ENCODE results near the gene KIF1B.
"Not testable (repeated sequence)": the region's sequence is repeated elsewhere in the genome, so short reads cannot be mapped to it uniquely, and the experiment has no call there.

KIF1B gene

DNA sequence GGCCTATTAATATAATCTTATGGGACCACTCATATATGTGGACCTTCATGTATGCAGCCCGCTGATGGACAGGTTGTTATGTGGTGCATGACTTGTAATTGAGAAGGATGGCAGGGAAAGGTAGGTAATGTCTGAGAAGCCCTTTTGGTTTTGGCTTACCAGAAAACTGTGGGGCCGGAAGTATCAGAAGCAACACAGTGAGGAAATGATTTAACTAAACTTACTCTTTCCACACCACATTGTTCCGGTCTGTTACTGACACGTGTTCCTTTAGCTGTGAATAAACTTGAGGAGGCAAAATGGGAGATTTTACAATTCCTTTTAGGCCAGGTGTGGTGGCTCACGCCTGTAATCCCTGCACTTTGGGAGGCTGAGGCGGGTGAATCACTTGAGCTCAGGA lies 32.4 kb downstream of the KIF1B start:
- DNase-seq: no peak

GRCh38 chr1:10245674-10246073 lies 35.3 kb downstream of the KIF1B start:
- DNase-seq: no peak

DNA sequence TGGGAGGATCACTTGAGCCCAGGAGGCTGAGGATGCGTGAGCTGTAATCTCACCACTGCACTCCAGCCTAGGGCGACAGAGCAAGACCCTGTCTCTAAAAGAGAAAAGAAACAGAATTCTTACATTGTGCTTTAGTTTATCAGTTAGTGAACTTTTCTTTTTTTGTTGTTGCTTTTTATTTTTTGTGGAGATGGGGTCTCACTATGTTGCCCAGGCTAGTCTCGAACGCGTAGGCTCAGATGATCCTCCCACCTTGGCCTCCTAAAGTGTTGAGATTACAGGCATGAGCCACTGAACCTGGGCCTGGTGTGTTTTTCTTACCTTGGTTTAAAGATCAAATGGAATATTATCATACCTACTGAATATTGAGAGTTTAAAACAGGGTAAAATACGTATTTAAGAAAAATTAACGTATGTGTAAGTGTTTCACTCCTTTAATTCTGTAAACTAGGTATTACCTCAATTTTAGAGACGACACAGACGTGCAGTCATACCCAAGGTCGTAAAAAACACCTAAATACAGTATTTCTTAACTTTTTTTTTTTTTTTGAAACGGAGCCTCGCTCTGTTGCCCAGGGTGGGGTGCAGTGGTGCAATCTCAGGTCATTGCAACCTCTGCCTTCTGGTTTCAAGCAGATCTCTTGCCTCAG lies 39.6 kb downstream of the KIF1B start:
- no peak for DNase-seq

DNA sequence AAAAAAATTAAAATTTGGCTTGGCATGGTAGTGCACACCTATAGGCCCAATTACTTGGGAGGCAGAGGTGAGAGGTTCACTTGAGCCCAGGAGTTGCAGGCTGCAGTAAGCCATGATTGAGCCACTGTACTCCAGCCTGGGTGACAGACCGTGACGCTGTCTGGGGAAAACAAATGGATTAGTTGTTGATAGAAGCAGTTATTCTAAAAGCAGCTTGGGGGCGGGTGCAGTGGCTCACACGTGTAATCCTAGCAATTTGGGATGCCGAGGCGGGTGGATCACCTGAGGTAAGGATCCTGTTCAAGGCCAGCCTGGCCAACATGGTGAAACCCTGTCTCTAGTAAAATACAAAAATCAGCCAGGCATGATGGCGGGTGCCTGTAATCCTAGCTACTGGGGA lies 40.3 kb downstream of the KIF1B start:
- no peak for DNase-seq

DNA sequence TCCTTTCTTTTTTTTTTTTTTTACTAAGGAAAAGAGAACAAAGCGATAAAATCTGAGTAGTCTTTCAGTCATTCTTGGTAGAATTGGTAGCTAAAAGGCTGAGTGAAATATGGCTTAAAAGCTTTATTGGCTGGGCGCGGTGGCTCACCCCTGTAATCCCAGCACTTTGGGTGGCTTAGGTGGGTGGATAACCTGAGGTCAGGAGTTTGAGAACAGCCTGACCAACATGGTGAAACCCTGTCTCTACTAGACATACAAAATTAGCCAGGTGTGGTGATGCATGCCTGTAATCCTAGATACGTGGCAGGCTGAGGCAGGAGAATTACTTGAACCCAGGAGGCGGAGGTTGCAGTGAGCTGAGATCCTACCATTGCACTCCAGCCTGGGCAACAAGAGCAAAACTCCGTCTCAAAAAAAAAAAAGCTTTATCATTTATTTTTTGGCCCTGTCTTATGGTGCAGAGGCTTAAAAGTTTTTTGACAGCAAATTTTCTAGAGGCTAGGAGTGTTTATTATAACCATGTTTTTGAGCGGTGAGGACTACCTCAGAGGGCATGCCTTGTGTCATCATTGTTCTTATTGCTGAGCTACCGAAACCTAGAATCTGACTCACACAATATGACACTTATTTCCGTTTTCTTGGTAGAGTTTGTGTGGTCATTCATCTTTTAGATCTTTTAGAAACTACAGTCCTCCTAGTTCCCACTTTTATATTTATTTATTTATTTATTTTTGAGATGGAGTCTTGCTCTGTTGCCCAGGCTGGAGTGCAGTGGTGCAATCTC lies 41.1 kb downstream of the KIF1B start:
- DNase-seq: not testable (repeated sequence)

- DNase-seq: no peak
These were observed 42.1 kb downstream of the KIF1B start for GRCh38 chr1:10252508-10252907.

DNA sequence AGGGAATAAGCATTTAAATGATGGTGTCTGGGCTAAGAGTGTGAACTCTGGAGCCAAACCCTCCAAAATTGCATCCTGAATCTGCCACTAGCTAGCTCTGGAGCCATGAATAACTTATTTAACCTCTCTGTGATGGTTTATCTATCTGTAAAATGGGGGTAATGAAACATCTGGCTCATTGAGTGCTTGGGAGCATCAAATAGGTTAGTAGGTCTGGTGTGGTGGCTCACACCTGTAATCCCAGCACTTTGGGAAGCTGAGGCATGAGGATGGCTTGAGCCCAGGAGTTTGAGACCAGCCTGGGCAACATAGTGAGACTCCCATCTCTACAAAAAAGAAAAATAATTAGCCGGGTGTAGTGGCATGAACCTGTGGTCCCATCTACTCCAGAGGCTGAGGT lies 42.8 kb downstream of the KIF1B start:
- DNase-seq: no peak

GRCh38 chr1:10253755-10254154 lies 43.4 kb downstream of the KIF1B start:
- no peak for DNase-seq

GRCh38 chr1:10257851-10258250 lies 47.5 kb downstream of the KIF1B start:
- no peak for DNase-seq

- DNase-seq: not testable (repeated sequence)
These were observed 49.2 kb downstream of the KIF1B start for GRCh38 chr1:10259547-10259946.

DNA sequence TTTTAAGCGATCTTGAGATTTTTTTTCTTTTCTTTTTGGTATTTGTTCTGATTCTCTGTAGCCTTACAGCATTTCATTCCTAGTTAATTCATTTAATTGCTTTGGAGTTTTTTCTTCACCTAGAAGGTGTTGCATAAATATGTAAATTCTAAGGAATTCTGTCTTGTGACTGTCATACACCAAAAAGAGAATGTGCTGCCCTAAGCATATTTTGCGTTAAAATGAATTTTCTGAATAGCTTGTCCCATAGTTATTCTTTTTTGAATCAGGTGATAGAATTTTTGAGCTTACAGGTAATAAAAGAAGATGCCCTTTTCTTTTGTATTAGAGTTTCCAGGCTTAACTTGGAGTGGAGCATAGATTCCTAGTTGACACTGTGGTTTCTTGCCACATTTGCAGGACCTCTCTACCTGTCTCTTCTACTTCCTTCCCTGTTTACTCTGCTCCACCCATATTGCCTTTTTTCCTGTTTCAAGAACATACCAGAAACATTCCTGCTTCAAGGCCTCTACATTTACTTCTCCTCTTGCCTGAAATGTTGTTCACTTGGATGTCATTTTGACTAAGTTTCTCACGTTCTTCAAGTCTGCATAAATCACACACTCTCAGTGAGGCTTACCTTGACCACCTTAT lies 53.2 kb downstream of the KIF1B start:
- DNase-seq: no peak

DNA sequence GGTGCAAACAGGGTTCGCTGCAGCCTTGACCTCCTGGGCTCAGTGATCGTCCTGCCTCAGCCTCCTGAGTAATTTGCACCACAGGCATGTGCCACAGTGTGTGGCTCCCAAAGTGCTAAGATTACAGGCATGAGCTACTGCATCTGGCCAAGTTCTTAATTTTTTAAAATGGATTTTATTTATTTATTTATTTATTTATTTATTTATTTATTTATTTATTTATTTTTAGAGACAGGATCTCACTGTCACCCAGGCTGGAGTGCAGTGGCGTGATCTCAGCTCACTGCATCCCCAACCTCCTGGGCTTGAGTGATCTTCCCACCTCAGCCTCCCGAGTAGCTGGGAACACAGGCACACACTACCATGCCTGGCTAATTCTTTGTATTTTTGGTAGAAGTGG lies 54.7 kb downstream of the KIF1B start:
- DNase-seq: no peak

DNA sequence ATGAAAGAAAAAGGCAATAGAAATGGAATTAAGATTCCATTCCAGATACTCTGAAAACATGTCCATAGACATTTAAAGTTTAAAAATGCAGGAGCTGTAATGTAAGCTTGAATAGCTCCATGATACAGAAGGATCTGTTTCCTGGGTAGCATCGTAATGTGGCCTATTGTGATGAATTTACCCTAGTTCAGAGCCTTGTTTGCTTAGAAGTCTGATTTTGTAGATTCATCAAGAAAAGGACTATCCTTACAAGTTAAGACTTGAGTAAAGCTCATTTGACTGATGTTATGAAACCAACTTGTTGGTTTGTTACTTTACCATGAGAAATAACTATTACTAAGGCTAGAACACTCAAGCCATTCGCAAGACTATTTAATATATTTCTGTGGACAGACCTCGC lies 55.5 kb downstream of the KIF1B start:
- no peak for DNase-seq

DNA sequence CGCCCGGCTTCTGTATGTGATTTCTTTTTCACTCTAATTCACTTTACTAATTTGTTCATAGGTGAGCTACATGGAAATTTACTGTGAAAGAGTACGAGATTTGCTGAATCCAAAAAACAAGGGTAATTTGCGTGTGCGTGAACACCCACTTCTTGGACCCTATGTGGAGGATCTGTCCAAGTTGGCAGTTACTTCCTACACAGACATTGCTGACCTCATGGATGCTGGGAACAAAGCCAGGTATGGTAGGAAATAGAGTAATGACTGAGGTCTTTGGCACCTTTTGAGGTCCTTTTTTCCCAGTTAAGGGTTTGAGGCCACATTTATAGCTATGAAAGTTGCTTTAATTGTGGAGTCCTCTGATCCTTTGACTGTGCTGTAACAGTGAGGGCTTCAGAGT lies 56.9 kb downstream of the KIF1B start:
- DNase-seq: no peak

- DNase-seq: no peak
These were observed 57.6 kb downstream of the KIF1B start for GRCh38 chr1:10267921-10268320.

- no peak for DNase-seq
These were observed 60.7 kb downstream of the KIF1B start for GRCh38 chr1:10271090-10271489.

- no peak for DNase-seq
These were observed 61.5 kb downstream of the KIF1B start for GRCh38 chr1:10271869-10272268.

DNA sequence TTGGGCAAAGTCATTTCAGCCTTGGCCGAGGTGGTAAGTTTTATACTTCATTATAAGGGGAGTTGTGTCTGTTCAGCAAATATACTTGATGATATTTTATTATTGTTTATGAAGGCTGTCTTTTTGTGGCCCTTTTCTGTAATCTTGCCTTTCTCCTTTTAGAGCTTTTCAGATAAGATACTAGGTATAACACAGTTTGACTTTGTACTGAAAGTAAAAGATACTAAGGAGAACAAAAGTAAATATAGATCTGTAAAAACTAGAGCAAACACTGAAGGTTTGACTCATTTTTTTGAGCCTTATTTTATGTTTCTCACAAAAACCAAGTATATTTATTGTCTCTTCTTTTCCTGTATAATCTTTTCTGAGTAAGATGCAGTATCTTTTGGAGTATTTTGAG lies 61.9 kb downstream of the KIF1B start:
- no peak for DNase-seq

DNA sequence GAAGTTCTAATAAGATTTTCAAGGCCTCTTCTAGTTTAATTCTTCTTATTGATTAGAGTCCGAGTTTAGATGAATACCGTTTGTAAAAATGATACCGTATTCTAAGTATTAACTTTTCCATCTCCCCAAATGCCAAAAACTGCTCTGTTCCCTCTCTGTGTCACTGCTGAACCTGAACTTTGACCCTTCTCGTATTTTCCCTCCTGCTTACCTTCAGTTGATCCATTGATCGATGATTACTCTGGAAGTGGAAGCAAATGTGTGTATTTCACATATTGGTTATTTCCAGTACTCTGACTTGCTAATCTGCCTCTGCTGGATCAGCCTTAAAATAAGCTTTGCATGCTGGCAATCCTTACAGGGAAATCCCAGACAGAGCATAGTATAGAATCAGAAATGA lies 68.5 kb downstream of the KIF1B start:
- DNase-seq: no peak

DNA sequence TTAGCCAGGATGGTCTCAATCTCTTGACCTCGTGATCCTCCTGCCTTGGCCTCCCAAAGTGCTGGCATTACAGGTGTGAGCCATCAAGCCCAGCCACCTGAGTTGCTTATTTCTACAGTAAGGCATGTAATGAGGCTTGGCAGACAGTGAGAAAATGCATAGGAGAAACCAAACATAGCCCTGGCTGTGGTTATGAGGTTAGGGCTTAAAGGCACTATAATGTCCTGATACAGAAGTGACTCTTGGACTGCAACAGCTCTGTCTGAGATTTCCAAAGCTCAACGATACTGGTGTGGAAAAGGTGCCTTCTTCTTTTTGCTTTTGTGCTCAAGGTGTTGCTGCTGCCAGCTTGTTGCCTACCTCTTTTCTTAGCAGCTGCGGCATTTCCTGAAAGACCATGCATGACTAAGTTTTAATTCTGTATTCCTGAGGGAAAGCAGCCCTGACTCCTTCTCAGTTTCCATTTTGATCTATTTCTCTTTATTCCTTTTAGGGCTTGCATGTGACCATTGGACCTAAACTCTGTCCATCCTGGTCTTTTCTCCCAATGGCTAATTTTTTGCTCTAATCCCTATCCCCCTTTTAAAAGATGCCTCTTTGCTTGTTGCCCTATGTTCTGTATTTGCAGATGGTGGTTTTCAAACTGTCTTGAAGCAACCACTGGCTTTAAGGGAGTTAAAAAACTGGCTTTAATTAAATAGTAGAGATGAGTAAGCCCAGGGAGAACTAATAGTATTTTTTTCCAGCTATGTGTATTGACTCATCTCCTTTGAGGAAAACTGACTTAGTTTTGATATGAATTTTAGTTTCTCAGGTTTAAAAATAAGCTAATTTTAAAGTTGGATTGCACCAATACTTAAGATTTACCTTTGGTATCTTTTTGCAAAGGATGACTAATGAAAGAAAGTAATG lies 70.3 kb downstream of the KIF1B start:
- no peak for DNase-seq

GRCh38 chr1:10283318-10283984 lies 73.1 kb downstream of the KIF1B start:
- no peak for DNase-seq

GRCh38 chr1:10286244-10286643 lies 75.9 kb downstream of the KIF1B start:
- DNase-seq: no peak
